Measurements from ENCODE around the gene PITPNC1. TPM values are rescaled to one million over a fixed set of nuclear protein-coding genes. Genes with fewer than 3 reads are reported as not detected.

The PITPNC1 gene
- polyA plus RNA-seq, 1 of the 3 experiments (the other 2 are of a cell fraction) = 18.4 TPM

DNA sequence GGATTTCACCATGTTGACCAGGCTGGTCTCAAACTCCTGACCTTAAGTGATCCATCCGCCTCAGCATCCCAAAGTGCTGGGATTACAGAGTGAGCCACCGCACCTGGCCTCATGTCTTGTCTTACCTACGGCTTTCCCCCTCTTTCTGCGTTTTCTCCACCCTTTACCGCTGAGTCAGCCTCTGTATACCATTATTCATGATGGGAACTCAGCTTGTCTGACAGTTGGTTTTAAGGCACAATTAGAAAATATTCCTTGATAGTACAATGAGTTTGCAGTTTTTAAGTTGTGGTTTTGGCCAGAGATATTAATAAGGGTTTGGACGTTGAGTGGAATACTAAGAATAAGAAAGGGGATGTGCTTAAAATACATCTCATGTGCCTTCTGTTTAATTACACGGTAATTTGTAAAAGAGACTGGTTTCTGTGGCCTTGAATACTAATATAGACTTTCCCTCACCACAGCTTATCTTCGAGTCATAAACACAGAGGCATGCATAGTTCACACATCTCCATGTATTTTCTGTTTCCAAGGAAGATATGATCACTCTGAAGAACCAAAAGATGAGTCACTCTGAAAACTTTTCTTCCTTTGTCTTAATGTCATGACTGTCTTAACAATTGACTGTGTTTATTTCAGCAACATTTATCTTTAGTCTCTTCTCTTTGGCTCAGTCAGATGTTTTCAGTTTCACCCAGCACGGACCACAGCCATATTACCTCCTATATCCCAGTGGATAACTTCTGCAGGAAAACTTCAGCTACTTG, 54.4 kb downstream of the PITPNC1 start:
- no peaks in the 10 kb centered on the region for H3K9me2 ChIP-seq
- H2AFZ ChIP-seq (ENCODE audit: low read depth) = peak overlapping the region; percentile 55; the same call in 1 of the 2 replicates
- peak overlapping the region; percentile 56 for H3K4me2 ChIP-seq
- no peak for DNase-seq
- WGBS (ENCODE audit: low lambda C conversion rate) = 51% methylated on average over 9 of the region's 9 CpGs
- peaks cover 22% of the 10 kb centered on the region for H3K79me2 ChIP-seq (ENCODE audit: insufficient read depth)
- H4K20me1 ChIP-seq (ENCODE audit: insufficient read depth) = no peaks in the 10 kb centered on the region
- CTCF ChIA-PET = interaction anchor here (0.8 to 4.7 kb wide), 6 partner anchors 44 to 57 kb away, joined by 3 to 18 read pairs (median 4); no protein-coding TSS in a partner anchor
- POLR2A ChIA-PET = interaction anchor here (1.0 kb wide), 1 partner anchor 10 kb away, joined by 3 read pairs; no protein-coding TSS in a partner anchor
- no peaks in the 10 kb centered on the region for H3K36me3 ChIP-seq (replicated peaks in 1 of 2; ENCODE audit: control insufficient read depth in 1 of 2, insufficient read depth in 2 of 2, low read length in 1 of 2)
- H3K4me3 ChIP-seq (ENCODE audit: low read depth in 2 of 2, low read length in 1 of 2) = 0 out of 4 replicates have a peak overlapping the region, but pooled peaks of 1 of the 2 experiments have one; percentile 15
- peaks cover 25% of the 10 kb centered on the region for H3F3A ChIP-seq (replicated peaks; ENCODE audit: insufficient read depth)
- no peaks in the 10 kb centered on the region for H3K9me3 ChIP-seq
- H3K9ac ChIP-seq = peak overlapping the region; percentile 73
- peaks cover 4 to 15% of the 10 kb centered on the region in 2 experiments; a peak in 2 of 4 replicates for H3K4me1 ChIP-seq (ENCODE audit: control insufficient read depth in 1 of 2, insufficient read depth in 2 of 2, low read depth in 1 of 2, low read length in 1 of 2)
- no peaks in the 10 kb centered on the region for H3K27me3 ChIP-seq (ENCODE audit: insufficient read depth)
- peak overlapping the region; percentile 44 to 99 for H3K27ac ChIP-seq (ENCODE audit: low read depth in 2 of 2, low read length in 1 of 2)
- TF ChIP-seq POLR2AphosphoS5 (IDR thresholded peaks at IDR 0.05; ENCODE audit: low read depth, low read length) = peak; percentile 63; the same call in 1 of the 2 replicates
- TF ChIP-seq EZH2phosphoT487 (IDR thresholded peaks at IDR 0.05; ENCODE audit: borderline replicate concordance, low read depth) = no peak
- TF ChIP-seq, protein P1, sequence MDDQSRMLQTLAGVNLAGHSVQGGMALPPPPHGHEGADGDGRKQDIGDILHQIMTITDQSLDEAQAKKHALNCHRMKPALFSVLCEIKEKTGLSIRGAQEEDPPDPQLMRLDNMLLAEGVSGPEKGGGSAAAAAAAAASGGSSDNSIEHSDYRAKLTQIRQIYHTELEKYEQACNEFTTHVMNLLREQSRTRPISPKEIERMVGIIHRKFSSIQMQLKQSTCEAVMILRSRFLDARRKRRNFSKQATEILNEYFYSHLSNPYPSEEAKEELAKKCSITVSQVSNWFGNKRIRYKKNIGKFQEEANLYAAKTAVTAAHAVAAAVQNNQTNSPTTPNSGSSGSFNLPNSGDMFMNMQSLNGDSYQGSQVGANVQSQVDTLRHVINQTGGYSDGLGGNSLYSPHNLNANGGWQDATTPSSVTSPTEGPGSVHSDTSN (IDR thresholded peaks at IDR 0.05) = peak; percentile 80
- TF ChIP-seq TEAD4 (IDR thresholded peaks at IDR 0.05; ENCODE audit: borderline replicate concordance, insufficient read depth) = 0 out of 2 replicates have a peak, but pooled peaks have one; percentile 36
- TF ChIP-seq, protein P2, sequence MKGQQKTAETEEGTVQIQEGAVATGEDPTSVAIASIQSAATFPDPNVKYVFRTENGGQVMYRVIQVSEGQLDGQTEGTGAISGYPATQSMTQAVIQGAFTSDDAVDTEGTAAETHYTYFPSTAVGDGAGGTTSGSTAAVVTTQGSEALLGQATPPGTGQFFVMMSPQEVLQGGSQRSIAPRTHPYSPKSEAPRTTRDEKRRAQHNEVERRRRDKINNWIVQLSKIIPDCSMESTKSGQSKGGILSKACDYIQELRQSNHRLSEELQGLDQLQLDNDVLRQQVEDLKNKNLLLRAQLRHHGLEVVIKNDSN (IDR thresholded peaks at IDR 0.05; ENCODE audit: borderline replicate concordance, low read depth) = no peak
- no peak for TF ChIP-seq MXI1 (IDR thresholded peaks at IDR 0.05; ENCODE audit: low read depth, low read length)
- no peak for TF ChIP-seq NRF1 (IDR thresholded peaks at IDR 0.05; ENCODE audit: low read depth, low read length)
- TF ChIP-seq EP300 (IDR thresholded peaks at IDR 0.05; ENCODE audit: borderline replicate concordance in 1 of 2, low read depth in 1 of 2, low read length in 1 of 2) = peak in 1 of 2 experiments; percentile 17; a peak in 1 of 4 replicates
- TF ChIP-seq FOSL2 (IDR thresholded peaks at IDR 0.05; ENCODE audit: borderline replicate concordance, low read depth) = peak; percentile 92
- no peak for TF ChIP-seq GATA2 (CRISPR knock-in tag; IDR thresholded peaks at IDR 0.05)
- TF ChIP-seq, protein P3, sequence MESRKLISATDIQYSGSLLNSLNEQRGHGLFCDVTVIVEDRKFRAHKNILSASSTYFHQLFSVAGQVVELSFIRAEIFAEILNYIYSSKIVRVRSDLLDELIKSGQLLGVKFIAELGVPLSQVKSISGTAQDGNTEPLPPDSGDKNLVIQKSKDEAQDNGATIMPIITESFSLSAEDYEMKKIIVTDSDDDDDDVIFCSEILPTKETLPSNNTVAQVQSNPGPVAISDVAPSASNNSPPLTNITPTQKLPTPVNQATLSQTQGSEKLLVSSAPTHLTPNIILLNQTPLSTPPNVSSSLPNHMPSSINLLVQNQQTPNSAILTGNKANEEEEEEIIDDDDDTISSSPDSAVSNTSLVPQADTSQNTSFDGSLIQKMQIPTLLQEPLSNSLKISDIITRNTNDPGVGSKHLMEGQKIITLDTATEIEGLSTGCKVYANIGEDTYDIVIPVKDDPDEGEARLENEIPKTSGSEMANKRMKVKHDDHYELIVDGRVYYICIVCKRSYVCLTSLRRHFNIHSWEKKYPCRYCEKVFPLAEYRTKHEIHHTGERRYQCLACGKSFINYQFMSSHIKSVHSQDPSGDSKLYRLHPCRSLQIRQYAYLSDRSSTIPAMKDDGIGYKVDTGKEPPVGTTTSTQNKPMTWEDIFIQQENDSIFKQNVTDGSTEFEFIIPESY (IDR thresholded peaks at IDR 0.05; ENCODE audit: borderline replicate concordance, low read depth) = 0 out of 2 replicates have a peak, but pooled peaks have one; percentile 7
- no peak for TF ChIP-seq RFX5 (IDR thresholded peaks at IDR 0.05; ENCODE audit: low read length)
- no peak for TF ChIP-seq YY1 (IDR thresholded peaks at IDR 0.05; ENCODE audit: low read depth)
- no peak for TF ChIP-seq RAD21 (IDR thresholded peaks at IDR 0.05; ENCODE audit: low read length)
- TF ChIP-seq, protein P4, sequence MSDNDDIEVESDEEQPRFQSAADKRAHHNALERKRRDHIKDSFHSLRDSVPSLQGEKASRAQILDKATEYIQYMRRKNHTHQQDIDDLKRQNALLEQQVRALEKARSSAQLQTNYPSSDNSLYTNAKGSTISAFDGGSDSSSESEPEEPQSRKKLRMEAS (IDR thresholded peaks at IDR 0.05; ENCODE audit: low read depth) = peak; percentile 39; the same call in 1 of the 2 replicates
- peak; percentile 95 for TF ChIP-seq JUND (IDR thresholded peaks at IDR 0.05)
- TF ChIP-seq FOXM1 (IDR thresholded peaks at IDR 0.05; ENCODE audit: low read depth) = no peak
- TF ChIP-seq TCF12 (IDR thresholded peaks at IDR 0.05) = peak; percentile 80
- TF ChIP-seq, protein P5, sequence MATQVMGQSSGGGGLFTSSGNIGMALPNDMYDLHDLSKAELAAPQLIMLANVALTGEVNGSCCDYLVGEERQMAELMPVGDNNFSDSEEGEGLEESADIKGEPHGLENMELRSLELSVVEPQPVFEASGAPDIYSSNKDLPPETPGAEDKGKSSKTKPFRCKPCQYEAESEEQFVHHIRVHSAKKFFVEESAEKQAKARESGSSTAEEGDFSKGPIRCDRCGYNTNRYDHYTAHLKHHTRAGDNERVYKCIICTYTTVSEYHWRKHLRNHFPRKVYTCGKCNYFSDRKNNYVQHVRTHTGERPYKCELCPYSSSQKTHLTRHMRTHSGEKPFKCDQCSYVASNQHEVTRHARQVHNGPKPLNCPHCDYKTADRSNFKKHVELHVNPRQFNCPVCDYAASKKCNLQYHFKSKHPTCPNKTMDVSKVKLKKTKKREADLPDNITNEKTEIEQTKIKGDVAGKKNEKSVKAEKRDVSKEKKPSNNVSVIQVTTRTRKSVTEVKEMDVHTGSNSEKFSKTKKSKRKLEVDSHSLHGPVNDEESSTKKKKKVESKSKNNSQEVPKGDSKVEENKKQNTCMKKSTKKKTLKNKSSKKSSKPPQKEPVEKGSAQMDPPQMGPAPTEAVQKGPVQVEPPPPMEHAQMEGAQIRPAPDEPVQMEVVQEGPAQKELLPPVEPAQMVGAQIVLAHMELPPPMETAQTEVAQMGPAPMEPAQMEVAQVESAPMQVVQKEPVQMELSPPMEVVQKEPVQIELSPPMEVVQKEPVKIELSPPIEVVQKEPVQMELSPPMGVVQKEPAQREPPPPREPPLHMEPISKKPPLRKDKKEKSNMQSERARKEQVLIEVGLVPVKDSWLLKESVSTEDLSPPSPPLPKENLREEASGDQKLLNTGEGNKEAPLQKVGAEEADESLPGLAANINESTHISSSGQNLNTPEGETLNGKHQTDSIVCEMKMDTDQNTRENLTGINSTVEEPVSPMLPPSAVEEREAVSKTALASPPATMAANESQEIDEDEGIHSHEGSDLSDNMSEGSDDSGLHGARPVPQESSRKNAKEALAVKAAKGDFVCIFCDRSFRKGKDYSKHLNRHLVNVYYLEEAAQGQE (IDR thresholded peaks at IDR 0.05; ENCODE audit: low read depth, low read length) = no peak
- no peak; the same call in 1 of the 2 replicates for TF ChIP-seq NFIC (IDR thresholded peaks at IDR 0.05; ENCODE audit: borderline replicate concordance)
- TF ChIP-seq, protein P6, sequence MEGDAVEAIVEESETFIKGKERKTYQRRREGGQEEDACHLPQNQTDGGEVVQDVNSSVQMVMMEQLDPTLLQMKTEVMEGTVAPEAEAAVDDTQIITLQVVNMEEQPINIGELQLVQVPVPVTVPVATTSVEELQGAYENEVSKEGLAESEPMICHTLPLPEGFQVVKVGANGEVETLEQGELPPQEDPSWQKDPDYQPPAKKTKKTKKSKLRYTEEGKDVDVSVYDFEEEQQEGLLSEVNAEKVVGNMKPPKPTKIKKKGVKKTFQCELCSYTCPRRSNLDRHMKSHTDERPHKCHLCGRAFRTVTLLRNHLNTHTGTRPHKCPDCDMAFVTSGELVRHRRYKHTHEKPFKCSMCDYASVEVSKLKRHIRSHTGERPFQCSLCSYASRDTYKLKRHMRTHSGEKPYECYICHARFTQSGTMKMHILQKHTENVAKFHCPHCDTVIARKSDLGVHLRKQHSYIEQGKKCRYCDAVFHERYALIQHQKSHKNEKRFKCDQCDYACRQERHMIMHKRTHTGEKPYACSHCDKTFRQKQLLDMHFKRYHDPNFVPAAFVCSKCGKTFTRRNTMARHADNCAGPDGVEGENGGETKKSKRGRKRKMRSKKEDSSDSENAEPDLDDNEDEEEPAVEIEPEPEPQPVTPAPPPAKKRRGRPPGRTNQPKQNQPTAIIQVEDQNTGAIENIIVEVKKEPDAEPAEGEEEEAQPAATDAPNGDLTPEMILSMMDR (IDR thresholded peaks at IDR 0.05) = no peak
- TF ChIP-seq GABPA (IDR thresholded peaks at IDR 0.05; ENCODE audit: low read depth) = no peak
